Occipital lobe (tissue), 2 donors: ENCODE data around the gene SEMA5A. TPM values are rescaled to one million over a fixed set of nuclear protein-coding genes. Genes with fewer than 3 reads are reported as not detected.
"Not testable (repeated sequence)": the region's sequence is repeated elsewhere in the genome, so short reads cannot be mapped to it uniquely, and the experiment has no call there.

Experiments
- DNase-seq: peaks from one replicate; lab custom pipeline; 2025; lab: John Stamatoyannopoulos, UW
- total RNA-seq: library from RNA; depleted of rRNA; stranded (reverse); fragments of >200 nt; gene quantifications from one replicate; pipeline ENCODE4 v1.2.3, GENCODE V29; 2014

SEMA5A gene
- total RNA-seq, 1 donor from 2014 or later = 11.2 TPM

GRCh38 chr5:9440517-9440916, 105.4 kb downstream of the SEMA5A start:
- no peak for DNase-seq

- no peak for DNase-seq
Measured at GRCh38 chr5:9439531-9440292, 106.2 kb downstream of the SEMA5A start.

- no peak for DNase-seq
Measured at GRCh38 chr5:9438596-9439354, 107.1 kb downstream of the SEMA5A start.

DNA sequence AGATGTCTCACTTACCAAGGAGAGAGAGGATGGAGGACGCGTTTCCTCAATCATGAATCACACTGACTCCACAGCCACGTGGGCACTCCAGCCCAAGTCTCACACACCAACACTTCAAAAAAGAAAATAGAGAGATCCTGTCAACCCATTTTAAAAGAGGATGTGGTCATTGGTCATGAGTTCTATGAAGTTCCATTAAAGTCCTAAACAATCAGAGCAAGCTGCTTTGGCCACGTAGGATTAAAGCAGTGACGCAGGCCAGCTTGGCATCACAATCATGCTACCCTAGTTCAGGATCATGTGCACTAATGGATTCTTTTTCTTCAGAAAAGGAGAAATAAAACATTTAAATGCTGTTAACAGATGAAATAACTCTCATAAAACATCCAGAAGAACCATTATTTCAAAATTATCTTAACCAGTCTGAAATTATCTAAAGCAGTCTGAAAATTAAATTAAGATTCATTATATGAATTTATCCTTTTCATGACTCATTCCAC, 108.1 kb downstream of the SEMA5A start:
- no peak for DNase-seq

DNA sequence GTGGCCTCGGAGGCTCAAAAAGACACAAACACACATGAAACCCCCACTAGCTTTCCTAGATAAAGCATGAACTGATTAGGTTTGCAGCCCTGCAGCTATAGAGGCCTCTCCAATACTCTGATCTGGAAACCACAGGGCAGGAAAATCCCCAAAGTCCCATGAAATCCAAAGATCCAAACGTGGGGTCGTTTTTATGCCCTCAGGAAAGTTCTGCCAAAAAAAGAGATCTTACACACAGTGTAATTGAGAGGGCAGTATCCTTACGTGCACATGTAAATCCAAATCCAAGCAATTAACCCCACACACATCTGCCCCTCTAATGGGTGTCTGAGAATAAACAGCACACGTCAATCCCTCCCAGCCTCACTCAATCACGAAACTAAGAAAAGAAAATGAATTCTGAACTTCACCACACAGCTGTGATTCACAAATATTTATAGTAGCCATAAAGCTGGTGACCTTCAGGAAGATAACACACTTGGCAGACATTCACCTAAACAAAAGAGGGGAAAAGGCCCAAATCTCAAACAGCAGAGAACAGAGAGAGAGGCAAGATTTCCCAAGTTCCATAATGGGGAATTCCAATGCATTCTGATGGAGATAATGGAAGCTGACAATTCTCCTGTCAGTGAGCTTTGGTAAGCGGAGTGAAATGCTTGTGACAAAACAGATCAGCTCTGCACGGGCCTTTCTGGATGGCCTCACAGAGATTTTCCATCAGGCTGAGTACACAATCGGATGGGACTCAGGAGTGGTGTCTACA, 114.2 kb downstream of the SEMA5A start:
- no peak for DNase-seq

GRCh38 chr5:9431151-9431495, 114.8 kb downstream of the SEMA5A start:
- no peak for DNase-seq

GRCh38 chr5:9430306-9430705, 115.6 kb downstream of the SEMA5A start:
- no peak for DNase-seq

DNA sequence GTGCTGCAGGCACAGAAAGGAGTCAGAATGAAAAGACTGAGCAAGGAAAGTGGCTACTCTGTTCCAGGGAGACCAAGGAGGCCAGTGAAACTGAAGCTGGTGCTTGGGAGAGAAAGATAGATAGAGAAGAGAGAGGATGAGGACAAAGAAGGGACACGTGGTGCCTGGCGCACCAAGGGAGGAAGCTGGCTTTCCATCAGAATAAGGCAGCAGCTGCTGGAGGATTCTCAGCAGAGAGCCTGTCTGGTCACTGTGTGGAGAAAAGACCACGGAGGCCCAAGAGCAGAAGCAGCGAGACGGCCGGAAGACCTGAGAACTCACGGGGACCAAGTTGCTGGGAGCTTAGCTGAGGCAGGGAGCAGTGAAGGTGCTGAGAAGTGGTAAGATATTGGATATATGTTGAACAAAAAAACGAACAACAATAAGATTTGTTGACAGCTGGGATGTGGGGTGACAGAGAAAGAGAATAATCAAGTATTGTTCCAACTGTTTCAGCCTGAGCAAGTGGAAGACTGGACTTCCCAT, 116.1 kb downstream of the SEMA5A start:
- DNase-seq = no peak

DNA sequence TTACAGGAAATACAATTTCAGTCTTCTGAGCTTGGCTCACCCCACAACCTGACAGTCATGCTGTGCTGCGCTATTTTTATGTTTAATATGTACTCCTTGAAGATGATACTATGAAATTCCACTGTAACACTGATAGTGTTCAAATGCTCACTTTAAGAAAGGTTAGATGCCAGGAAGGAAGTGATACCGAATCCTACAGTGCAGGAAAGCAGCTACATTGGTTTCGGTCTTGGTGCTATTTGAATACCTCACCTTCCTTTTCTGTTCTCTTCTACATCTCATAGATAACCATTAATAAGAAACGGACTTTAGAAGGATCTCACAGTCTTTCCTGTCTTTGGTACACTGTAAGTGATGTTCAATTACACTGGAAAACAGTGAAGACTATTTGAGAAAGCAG, 117.6 kb downstream of the SEMA5A start:
- DNase-seq = no peak

- no peak for DNase-seq
Measured at GRCh38 chr5:9425710-9426109, 120.2 kb downstream of the SEMA5A start.

- DNase-seq = no peak
Measured at GRCh38 chr5:9423571-9423970, 122.3 kb downstream of the SEMA5A start.

DNA sequence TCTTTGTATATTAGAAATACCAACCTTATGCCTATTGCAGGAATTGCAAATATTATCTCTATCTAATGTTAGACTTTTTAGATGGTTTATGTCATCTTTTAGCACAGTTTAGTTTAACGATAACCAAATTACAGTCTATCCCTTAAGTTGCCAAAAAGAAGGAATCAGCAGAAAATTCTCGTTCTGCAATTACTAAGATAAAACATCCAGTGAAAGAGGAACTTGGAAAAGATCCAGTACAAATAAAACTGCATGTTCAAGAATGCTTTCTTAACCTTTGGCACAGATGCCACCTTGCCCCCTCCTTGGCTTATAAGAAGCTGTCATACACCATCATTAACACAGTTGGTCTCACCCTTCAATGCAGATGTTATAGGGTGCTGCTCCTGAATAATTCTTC, 124.0 kb downstream of the SEMA5A start:
- DNase-seq = no peak

DNA sequence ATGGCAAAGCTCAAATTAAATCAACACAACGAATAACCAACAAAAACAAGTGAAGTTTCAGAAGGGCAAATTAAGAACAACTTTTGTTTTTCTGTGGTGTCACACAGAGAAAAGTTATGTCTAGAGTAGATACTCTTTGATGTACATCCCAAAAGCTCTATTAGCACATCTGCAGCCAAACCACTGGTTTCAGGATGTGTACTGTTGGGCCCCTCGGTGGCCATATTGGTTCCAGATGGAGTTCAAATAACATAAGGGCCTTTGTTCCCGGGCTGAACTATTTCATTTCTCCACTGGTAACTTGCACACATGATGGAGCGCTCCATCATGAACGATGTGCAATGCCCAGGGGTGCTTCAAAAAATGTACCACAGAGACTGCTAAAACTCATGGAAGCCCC, 126.1 kb downstream of the SEMA5A start:
- no peak for DNase-seq

DNA sequence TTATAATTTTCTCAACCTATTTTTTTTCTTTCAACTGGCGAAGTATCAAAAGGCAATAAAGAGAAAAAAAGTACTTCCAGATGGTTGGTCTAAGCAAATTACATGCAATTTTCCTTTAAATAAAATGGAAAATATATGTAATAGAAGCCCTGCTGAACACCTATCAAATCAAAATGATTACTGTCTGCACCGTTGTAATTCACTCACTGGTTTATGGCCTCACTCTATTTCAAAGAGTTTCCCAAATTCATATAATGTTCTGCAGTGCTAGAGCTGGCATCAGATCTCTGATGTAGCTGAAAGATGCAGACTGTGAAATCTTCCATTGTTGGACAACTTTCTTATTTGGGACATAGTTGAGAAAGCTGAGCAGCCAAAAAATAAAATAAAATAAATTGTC, 130.3 kb downstream of the SEMA5A start:
- no peak for DNase-seq

GRCh38 chr5:9415091-9415490, 130.8 kb downstream of the SEMA5A start:
- DNase-seq = no peak

- no peak for DNase-seq
Measured at GRCh38 chr5:9411142-9411541, 134.7 kb downstream of the SEMA5A start.

GRCh38 chr5:9409413-9409960, 136.4 kb downstream of the SEMA5A start:
- DNase-seq = no peak

DNA sequence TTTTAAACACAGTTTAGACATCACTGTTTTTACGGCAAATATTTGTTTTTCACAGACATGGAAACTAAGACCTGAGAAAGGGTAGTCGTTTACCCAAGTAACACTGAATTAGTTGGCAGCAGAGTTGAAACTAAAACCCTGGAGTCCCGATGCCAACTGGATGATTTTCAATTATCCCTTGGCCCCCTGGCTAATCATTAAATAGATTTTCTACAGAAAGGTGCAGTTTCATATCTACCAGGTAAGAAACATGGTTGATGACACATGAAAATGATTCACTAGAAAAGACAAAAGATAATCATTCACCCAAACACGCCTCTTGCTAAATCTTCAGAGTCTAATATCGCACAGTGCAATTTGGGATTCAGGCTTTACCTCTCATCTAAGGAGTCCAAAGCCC, 136.9 kb downstream of the SEMA5A start:
- DNase-seq = no peak

DNA sequence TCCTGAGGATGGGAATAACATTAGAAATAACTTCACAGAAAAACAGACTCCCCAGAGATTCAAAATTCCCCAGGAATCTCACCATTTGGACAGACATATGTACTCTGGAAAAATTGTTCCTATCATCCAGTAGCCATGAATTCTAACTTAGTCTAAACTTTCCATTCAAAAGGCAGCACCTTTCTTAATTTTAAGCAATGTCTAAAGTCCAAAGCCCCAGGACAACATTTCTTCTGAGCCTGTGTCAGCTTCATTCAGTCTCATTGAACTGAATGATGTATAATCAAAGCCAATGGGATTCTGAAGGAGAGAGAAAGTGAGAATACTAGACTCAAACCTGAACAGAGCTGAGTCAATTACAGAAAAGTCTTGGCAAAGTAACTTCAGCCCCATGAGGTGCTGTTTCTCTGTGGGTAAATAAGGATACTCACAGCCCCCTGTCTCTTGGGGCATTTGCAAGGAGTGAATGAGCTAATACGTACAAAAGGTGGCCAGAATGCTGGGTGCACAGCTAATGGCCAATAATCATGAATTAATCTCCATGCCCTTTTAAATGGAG, 140.6 kb downstream of the SEMA5A start:
- DNase-seq = no peak

DNA sequence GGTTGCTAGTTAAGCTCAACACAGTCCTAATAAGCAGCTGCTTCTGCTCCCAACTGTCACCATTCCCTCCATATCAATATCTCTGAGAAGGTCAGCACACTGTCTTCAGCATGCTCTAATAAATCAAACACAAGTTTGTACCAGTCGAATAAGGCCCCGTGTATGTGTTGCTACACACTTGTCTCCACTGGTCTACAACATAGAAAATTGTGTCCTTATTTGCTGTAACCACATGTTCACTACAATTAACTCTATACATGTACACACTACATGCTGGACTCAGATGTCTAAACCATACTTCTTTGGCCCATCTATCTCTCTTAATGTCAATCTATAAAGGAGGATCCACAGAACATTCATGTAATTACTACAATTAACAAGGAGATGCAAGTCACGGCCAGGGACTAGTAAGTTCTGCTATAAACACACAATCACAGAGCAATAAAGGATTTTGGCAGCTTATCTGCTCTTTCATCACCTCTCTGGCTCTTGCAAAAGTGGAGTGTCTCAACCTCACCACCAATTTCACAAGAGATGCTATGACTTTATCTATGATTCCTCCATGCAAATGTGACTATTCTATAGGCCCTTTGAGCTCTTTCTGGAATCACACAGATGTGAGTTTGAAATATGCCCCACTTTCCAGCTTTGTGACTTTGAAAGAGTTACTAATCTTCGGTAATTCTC, 143.9 kb downstream of the SEMA5A start:
- no peak for DNase-seq

GRCh38 chr5:9399783-9400182, 146.1 kb downstream of the SEMA5A start:
- not testable (repeated sequence) for DNase-seq
